GM19395 (cell line): ENCODE results near the gene SGTA.

Source experiments
- ATAC-seq: cut with Tn5 transposase; IDR thresholded peaks from one replicate; pipeline ENCODE4 v1.9.1; 2021; ENCODE audit warnings: mild to moderate bottlenecking, moderate library complexity; ENCODE audit not compliant: unreplicated experiment

The SGTA gene

GRCh38 chr19:2774083-2774679 lies 8.9 kb downstream of the SGTA start:
- ATAC-seq = no peak

GRCh38 chr19:2771786-2772674 lies 11.0 kb downstream of the SGTA start:
- no peak for ATAC-seq

- ATAC-seq = no peak
Measured at GRCh38 chr19:2770055-2771013, 12.7 kb downstream of the SGTA start.

- ATAC-seq = no peak
Measured at GRCh38 chr19:2769218-2769617, 13.9 kb downstream of the SGTA start.

- ATAC-seq = no peak
Measured at GRCh38 chr19:2768365-2769132, 14.5 kb downstream of the SGTA start.

- ATAC-seq = no peak
Measured at GRCh38 chr19:2767688-2768087, 15.4 kb downstream of the SGTA start.

- no peak for ATAC-seq
Measured at GRCh38 chr19:2766594-2767372, 16.3 kb downstream of the SGTA start.

- no peak for ATAC-seq
Measured at GRCh38 chr19:2765376-2765775, 17.7 kb downstream of the SGTA start.

GRCh38 chr19:2764945-2765344 lies 18.1 kb downstream of the SGTA start:
- ATAC-seq = no peak

GRCh38 chr19:2763687-2764086 lies 19.4 kb downstream of the SGTA start:
- ATAC-seq = no peak

- no peak for ATAC-seq
Measured at GRCh38 chr19:2762783-2763496, 20.1 kb downstream of the SGTA start.

GRCh38 chr19:2761876-2762782 lies 20.9 kb downstream of the SGTA start:
- no peak for ATAC-seq

GRCh38 chr19:2761309-2761677 lies 21.8 kb downstream of the SGTA start:
- no peak for ATAC-seq

GRCh38 chr19:2759965-2760364 lies 23.1 kb downstream of the SGTA start:
- no peak for ATAC-seq

GRCh38 chr19:2759362-2759761 lies 23.7 kb downstream of the SGTA start:
- ATAC-seq = no peak

GRCh38 chr19:2758601-2759313 lies 24.3 kb downstream of the SGTA start:
- no peak for ATAC-seq
